ENCODE results near the gene GIPC1. TPM values are rescaled to one million over a fixed set of nuclear protein-coding genes. Genes with fewer than 3 reads are reported as not detected.
A peak's percentile ranks its signal among the peaks of the same experiment; 100 is the strongest.

GIPC1 gene
- total RNA-seq, 2 experiments from 2014 or later, result 17.3 to 19.6 TPM

GRCh38 chr19:14479309-14479974 is 16.5 kb downstream of the GIPC1 start:
- CTCF ChIA-PET, result interaction anchor here (0.9 to 4.0 kb wide), 32 partner anchors 8 to 627 kb away, joined by 3 to 37 read pairs (median 7); partner anchors contain the start of genes ASF1B, DDX39A, GIPC1 and PKN1
- DNase-seq (no peak), ATAC-seq (no peak)
- no peak for TF ChIP-seq CTCF (IDR thresholded peaks at IDR 0.05)
- Mint-ChIP-seq H3K9me3 (no peaks in the 10 kb centered on the region), H3K4me1 (ENCODE audit: low read depth) (peaks cover 22% of the 10 kb centered on the region), H3K36me3 (ENCODE audit: low read depth) (no peaks in the 10 kb centered on the region), H3K4me3 (no peak overlapping the region), H3K27me3 (peaks cover 5% of the 10 kb centered on the region), H3K27ac (no peak overlapping the region)
- POLR2A ChIA-PET, result interaction anchor here (1.0 kb wide), 2 partner anchors 55 to 135 kb away, joined by 3 read pairs; no protein-coding TSS in a partner anchor
- intact Hi-C loops (cut with micrococcal nuclease), result loop anchor here (5.0 kb wide), 1 partner anchor 47 kb away; the partner anchor contains the start of gene PKN1

GRCh38 chr19:14478113-14478545 is 17.8 kb downstream of the GIPC1 start:
- no peak for TF ChIP-seq CTCF (IDR thresholded peaks at IDR 0.05)
- ChIA-PET POLR2A (interaction anchor here (0.8 to 1.5 kb wide), 6 partner anchors 10 to 328 kb away, joined by 3 read pairs; no protein-coding TSS in a partner anchor), CTCF (interaction anchor here (1.0 to 4.0 kb wide), 8 partner anchors 9 to 129 kb away, joined by 3 to 37 read pairs (median 10); partner anchors contain the start of genes DDX39A, GIPC1 and PKN1)
- ATAC-seq, result no peak
- no peaks in the 10 kb centered on the region for H3K9me3 Mint-ChIP-seq
- no peak overlapping the region for H3K4me3 Mint-ChIP-seq
- no peak overlapping the region for H3K27ac Mint-ChIP-seq
- H3K4me1 Mint-ChIP-seq (ENCODE audit: low read depth), result peaks cover 25% of the 10 kb centered on the region
- H3K27me3 Mint-ChIP-seq, result peaks cover 9% of the 10 kb centered on the region
- intact Hi-C loops (cut with micrococcal nuclease), result loop anchor here (5.0 kb wide), 1 partner anchor 46 kb away; the partner anchor contains the start of gene PKN1
- no peaks in the 10 kb centered on the region for H3K36me3 Mint-ChIP-seq (ENCODE audit: low read depth)
- no peak for DNase-seq

GRCh38 chr19:14477418-14478112 is 18.4 kb downstream of the GIPC1 start:
- ATAC-seq (no peak), DNase-seq (no peak)
- POLR2A ChIA-PET, result interaction anchor here (0.8 to 1.5 kb wide), 4 partner anchors 45 to 327 kb away, joined by 3 read pairs; no protein-coding TSS in a partner anchor
- intact Hi-C loops (cut with micrococcal nuclease), result loop anchor here (5.0 kb wide), 1 partner anchor 45 kb away; the partner anchor contains the start of gene PKN1
- peaks cover 14% of the 10 kb centered on the region for H3K27me3 Mint-ChIP-seq
- H3K36me3 Mint-ChIP-seq (ENCODE audit: low read depth), result no peaks in the 10 kb centered on the region
- TF ChIP-seq CTCF (IDR thresholded peaks at IDR 0.05), result no peak
- H3K4me3 Mint-ChIP-seq, result no peak overlapping the region
- no peaks in the 10 kb centered on the region for H3K9me3 Mint-ChIP-seq
- H3K4me1 Mint-ChIP-seq (ENCODE audit: low read depth), result peaks cover 31% of the 10 kb centered on the region
- H3K27ac Mint-ChIP-seq, result no peak overlapping the region
- CTCF ChIA-PET, result interaction anchor here (1.0 to 2.8 kb wide), 4 partner anchors 25 to 57 kb away, joined by 3 to 12 read pairs (median 5); partner anchors contain the start of genes DDX39A and PKN1

- intact Hi-C loops (cut with micrococcal nuclease), result loop anchor here (5.0 kb wide), 1 partner anchor 45 kb away; the partner anchor contains the start of gene PKN1
- H3K9me3 Mint-ChIP-seq, result no peaks in the 10 kb centered on the region
- no peak for TF ChIP-seq CTCF (IDR thresholded peaks at IDR 0.05)
- H3K4me1 Mint-ChIP-seq (ENCODE audit: low read depth), result peaks cover 35% of the 10 kb centered on the region
- H3K36me3 Mint-ChIP-seq (ENCODE audit: low read depth), result no peaks in the 10 kb centered on the region
- ATAC-seq (no peak), DNase-seq (peak; percentile 49)
- peak overlapping the region; percentile 41 for H3K27ac Mint-ChIP-seq
- H3K27me3 Mint-ChIP-seq, result peaks cover 15% of the 10 kb centered on the region
- ChIA-PET CTCF (interaction anchor here (1.8 kb wide), 1 partner anchor 44 kb away, joined by 7 read pairs; the partner anchor contains the start of gene PKN1), POLR2A (interaction anchor here (0.8 to 1.0 kb wide), 2 partner anchors 44 to 66 kb away, joined by 3 read pairs; no protein-coding TSS in a partner anchor)
- H3K4me3 Mint-ChIP-seq, result no peak overlapping the region
Measured at GRCh38 chr19:14476673-14477401, 19.1 kb downstream of the GIPC1 start.

Data from activated CD8-positive, alpha-beta T cell treated with anti-CD3 and anti-CD28 coated beads for 36 hours (primary cell).